HG02943 (cell line): ENCODE data around the gene TOP2A.

Experiments
- ATAC-seq: cut with Tn5 transposase; IDR thresholded peaks from one replicate; pipeline ENCODE4 v1.9.1; 2021; ENCODE audit warnings: mild to moderate bottlenecking, low read depth, moderate library complexity; ENCODE audit not compliant: unreplicated experiment

Gene TOP2A

DNA sequence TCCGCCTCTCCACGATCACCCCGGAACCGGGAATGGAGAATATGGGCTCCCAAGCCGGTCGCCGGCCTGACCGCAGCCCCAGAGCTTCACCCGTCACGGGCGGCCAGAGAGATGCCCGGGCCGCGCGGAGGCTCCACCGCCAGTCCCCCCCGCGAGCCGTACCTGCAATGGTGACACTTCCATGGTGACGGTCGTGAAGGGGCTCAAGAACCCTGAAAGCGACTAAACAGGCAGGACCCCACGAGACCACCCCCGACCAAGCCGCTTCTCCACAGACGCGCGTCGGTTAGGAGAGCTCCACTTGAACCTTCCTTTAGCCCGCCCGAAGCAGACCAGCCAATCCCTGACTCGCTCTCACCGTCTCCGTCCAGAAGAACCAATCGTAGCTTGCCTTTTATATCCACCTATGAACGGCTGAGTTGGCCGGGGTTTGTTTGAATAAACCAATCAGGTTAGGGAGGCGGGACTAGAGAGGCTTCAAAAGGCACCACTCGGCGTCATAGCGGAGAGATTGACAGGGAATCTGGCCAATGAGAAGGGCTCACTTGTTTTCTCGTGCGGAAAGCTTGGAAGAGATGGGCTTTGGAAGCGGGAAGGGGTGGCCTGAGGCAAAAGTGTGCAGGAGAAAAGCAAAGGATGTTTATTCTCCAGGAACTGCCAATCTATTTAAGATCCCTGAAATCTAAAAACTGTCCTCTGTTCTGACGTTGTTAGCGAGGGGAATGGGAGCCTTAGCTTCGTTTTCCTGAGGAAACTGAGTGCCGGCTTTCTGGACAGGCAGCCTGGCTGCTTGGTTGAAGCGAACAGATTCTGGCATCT is at the start of gene TOP2A:
TOP2A (minus strand) TSS at position 288 of the 819 bp plus-strand sequence; CDS start at position 183, 105 bp downstream.
- peak; percentile 91 for ATAC-seq

- ATAC-seq, result no peak
Observed at GRCh38 chr17:40467281-40467867, 49.7 kb upstream of the TOP2A start.

DNA sequence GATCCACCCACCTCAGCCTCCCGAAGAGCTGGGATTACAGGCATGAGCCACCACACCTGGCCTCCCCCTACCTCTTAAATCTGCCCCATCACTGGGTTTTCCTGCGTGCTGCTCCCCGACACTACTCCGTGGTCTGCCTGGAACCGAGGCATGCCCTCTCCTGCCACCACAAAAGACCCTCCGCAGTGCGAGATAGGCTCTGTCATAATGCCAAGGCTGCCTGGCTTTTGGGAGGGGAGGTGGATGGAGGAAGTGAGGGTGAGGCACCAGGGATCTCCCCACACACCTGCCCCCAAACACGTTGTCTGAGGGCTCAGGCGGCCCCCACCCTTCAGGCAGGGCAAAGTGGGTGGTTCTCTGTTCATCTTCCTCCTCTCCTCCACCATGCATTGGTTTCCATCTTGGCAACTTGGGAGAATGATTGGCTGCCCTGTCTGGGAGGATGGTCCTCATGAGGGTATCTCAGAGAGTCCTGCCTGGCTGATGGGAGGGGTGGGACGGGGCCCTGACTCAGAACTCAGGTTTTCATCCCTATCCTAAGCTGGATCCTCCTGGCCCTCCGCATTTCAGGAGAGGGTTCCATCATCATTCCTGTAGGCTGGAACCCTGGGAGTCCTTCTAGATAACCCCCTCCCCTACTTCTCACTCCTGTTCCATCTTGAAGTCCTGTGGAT is 48.7 kb upstream of the TOP2A start:
- no peak for ATAC-seq

- no peak for ATAC-seq
Observed at GRCh38 chr17:40464392-40464855, 46.7 kb upstream of the TOP2A start.

DNA sequence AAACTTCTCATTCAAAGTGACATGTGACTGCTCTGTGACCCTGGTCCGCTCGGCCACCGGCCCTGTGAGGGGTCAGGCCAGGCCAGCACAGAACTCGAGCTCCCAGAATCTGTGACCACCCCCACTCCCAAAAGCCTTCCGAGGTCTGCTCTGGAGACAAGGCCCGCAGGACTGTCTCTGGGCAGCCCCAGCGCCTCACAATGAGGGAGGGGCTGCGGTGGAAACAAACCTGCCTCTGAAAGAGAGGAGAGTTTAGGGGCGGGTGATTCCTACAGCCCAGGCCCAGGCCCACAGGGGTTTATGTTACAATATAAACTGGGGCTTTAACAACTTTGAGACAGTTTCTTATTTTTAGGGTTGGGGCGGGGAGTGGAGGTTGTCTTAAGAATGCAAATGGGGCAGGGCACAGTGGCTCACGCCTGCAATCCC is 45.4 kb upstream of the TOP2A start:
- ATAC-seq, result no peak

- no peak for ATAC-seq
Observed at GRCh38 chr17:40462343-40463121, 44.8 kb upstream of the TOP2A start.

DNA sequence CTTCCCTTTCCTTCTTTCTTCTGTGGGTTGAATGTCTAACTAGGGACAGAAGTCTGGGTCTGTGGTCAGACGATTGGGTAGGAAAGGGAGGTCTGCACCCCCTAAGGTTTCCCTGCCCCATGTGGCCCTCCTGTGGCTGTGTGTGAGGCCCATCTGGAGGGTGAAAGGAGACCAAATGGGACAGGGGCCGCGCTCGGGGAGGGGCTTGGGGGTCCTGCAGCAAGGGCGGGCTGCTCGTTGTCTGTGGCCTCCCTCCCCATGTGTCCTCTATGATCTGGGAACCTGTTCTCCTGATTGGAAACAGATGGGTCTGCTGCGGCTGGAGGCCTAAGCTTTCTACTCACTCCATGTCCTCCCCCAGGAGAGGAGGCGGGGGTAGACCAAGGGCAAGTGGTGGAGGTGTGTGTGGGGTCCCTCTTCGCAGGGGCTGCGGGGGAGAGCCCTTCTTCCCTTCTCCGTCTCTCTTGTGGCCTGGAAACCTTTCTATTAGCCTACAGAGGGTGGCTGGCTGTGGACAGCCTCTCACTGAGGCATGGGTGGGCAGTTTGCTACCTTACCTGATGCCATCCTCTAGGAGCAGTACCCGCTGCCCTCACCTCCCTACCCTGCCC is 44.1 kb upstream of the TOP2A start:
- no peak for ATAC-seq

DNA sequence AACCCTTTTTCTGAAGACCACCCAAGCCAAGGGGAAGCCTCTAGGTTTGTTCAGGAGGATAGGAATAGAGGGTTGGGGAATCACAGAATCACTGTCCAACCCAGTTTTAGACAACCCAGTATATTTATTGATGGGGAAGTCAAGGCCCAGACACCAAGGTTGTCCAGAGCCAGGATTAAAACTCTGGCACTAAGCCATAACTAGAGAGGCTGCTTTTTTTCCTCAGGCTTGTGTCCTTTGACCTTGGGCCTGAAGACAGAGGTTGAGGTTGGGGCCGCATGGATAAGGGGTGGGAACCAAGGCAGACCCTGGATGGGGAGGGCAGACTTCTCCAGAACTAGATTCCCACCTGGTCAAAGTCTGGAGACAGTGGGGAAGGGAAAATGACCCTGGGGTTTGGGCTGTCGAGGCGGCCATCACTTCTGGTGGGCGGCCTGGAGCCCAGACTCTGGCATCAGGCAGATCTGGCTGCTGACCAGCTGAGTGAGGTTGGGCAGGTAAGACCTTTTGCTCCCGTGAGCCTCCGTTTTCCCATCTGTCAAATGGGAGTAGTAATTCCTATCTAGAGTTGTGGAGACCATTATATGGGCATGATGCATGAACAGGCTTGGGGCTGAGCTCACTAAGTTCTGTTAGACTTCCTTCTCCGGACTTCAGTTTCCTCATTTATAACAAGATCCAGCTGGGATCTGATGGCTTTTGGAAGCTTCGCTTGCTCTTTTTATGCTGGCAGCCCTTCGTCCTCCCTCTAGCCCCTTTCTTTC is 43.5 kb upstream of the TOP2A start:
- no peak for ATAC-seq

GRCh38 chr17:40460604-40460967 is 42.9 kb upstream of the TOP2A start:
- no peak for ATAC-seq

DNA sequence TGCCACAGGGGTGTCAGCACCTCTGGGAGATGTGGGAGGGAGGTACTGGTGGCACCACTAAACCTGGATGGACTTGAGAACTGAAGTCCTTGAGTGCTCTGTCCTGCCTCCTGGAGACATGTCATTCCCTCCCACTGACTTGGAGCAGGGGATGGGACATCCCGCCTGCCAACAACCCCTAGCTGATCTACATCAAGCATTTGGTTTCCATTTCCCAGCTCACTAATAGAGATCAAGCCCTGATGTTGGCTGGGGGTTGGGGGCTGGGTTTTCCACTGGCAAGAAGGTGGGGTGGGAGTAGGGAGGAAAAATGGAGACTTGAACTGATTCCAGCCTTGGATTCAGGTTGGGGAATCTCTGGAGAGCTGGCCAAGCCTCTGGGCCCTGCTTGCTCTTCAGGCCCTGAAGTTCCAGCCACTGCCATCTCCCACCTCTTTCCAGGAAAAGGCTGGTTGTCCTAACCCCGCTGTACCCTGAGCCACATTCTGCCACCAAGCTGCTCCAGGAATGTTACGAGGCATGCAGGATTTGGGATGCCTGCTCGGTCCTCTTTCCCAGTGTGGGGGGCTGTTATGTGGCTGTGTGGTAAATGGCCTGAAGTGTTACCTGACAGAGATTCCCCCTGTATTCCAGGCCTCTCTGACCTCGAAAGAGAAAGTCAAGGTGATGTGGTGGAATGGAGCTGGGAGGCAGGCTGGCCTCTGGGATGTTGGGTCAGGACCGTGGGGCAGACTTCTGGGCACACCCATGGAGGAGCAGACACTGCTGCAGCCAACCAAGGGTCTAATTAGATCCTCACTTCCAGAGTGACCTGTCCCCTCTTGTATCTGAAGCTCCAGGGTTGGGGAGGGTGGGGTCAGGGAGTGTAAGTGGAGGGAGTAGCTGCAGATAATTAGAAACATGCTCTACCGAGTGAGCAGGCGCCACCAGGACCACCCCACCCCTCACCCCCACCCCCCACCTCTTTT is 42.2 kb upstream of the TOP2A start:
- ATAC-seq, result no peak

DNA sequence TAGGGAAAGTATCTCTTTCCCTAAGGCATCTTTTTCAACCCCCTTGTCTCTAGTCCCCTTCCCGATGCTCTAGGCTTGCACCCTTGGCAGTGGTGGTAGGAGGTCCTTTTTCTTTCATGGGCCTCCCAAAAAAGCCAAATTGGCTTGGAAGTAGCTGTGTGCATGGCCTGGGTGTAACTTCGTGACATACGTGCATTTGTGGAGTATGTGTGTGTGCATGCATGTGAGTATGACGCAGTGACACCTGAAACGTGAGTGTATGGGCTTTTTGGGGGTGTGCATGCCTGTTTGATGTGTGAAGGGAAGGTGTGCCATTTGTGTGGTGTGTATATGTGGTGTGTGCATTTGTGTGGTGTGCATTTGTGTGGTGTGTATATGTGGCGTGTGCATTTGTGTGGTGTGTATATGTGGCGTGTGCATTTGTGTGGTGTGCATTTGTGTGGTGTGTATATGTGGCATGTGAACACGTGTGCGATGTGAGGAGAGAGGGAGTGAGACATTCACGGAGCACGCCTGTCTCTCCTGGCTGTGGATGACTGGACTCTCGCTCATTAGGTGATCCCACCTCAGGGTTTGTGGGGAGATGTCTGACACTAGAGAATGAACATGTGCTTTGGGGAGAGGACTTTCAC is 41.3 kb upstream of the TOP2A start:
- ATAC-seq, result no peak

GRCh38 chr17:40457964-40458791 is 40.5 kb upstream of the TOP2A start:
- no peak for ATAC-seq

DNA sequence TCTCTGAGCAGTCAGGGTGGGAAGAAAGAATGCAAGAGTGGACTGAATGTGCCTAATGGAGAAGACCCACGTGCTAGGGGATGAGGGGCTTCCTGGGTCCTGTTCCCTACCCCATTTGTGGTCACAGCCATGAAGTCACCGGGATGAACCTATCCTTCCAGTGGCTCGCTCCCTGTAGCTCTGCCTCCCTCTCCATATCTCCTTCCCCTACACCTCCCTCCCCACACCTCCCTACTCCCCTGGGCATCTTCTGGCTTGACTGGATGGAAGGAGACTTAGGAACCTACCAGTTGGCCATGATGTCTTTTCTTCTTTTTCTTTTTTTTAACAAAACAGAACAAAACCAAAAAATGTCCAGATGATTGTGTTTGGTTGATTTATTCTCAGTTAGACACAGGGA is 39.7 kb upstream of the TOP2A start:
- ATAC-seq, result no peak

GRCh38 chr17:40456396-40456951 is 38.8 kb upstream of the TOP2A start:
- no peak for ATAC-seq

GRCh38 chr17:40454613-40454995 is 36.9 kb upstream of the TOP2A start:
- ATAC-seq, result no peak

DNA sequence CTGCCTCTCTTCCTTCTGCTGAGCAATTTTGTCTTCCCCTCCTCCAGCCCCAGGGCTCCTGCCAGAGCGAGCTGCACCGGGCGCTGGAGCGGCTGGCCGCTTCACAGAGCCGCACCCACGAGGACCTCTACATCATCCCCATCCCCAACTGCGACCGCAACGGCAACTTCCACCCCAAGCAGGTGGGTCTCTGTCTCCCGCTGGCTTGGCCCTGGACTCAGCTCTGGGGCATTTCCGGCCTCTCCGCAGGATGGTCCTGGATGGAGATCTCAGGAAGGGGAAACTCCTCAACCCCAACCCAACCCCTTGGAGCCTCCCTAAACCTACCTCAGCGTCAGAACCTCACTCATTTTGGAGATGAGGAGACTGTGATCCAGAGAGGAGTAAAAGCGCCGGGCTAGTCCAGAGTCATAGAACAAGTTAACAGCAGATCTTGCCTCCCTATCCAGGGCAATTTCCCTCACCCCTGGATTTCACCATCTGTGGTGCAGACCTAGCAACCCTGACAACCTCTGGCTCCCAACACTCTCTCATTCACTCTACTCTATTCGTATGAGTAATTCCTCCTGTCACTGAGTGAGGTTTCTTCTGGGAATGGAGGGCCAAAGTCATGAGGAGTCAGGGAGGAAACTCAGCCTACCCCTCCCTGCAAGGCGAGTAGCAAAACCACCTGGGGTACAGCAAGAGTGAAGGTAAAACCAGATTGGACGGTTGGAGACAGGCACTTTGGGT is 36.4 kb upstream of the TOP2A start:
- no peak for ATAC-seq
